ENCODE data around the gene NCOA3.

The NCOA3 gene

DNA sequence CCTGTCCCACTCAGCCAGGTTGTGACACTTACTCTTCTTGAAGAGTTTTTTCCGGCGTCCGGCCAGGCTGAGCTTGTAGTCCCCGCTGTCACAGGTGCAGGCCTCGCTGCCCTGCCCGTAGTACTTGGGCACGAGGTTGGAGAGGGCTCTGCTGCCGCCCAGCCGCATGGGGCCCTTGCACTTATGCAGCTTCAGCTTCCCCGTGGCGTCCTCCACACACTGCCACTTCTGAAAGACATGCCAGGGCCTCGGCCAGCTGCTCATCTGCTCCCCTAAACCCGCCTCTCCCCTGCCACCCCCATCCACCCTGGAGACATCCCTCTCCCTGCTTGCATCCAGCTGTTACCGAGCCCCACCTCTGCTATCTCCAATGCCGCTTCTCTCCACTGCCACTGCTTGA, 170.5 kb downstream of the NCOA3 start:
- in situ Hi-C loops (cut with MboI; ENCODE audit: low pct_unique_long_range_greater_than_20kb, low sequenced_read_pairs, unreplicated experiment): no loop called here
- TF ChIP-seq, protein P1, sequence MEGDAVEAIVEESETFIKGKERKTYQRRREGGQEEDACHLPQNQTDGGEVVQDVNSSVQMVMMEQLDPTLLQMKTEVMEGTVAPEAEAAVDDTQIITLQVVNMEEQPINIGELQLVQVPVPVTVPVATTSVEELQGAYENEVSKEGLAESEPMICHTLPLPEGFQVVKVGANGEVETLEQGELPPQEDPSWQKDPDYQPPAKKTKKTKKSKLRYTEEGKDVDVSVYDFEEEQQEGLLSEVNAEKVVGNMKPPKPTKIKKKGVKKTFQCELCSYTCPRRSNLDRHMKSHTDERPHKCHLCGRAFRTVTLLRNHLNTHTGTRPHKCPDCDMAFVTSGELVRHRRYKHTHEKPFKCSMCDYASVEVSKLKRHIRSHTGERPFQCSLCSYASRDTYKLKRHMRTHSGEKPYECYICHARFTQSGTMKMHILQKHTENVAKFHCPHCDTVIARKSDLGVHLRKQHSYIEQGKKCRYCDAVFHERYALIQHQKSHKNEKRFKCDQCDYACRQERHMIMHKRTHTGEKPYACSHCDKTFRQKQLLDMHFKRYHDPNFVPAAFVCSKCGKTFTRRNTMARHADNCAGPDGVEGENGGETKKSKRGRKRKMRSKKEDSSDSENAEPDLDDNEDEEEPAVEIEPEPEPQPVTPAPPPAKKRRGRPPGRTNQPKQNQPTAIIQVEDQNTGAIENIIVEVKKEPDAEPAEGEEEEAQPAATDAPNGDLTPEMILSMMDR (IDR thresholded peaks at IDR 0.05; ENCODE audit: extremely low read depth, insufficient read depth, missing control alignments): no peak
- DNase-seq (ENCODE audit: low spot score): no peak

DNA sequence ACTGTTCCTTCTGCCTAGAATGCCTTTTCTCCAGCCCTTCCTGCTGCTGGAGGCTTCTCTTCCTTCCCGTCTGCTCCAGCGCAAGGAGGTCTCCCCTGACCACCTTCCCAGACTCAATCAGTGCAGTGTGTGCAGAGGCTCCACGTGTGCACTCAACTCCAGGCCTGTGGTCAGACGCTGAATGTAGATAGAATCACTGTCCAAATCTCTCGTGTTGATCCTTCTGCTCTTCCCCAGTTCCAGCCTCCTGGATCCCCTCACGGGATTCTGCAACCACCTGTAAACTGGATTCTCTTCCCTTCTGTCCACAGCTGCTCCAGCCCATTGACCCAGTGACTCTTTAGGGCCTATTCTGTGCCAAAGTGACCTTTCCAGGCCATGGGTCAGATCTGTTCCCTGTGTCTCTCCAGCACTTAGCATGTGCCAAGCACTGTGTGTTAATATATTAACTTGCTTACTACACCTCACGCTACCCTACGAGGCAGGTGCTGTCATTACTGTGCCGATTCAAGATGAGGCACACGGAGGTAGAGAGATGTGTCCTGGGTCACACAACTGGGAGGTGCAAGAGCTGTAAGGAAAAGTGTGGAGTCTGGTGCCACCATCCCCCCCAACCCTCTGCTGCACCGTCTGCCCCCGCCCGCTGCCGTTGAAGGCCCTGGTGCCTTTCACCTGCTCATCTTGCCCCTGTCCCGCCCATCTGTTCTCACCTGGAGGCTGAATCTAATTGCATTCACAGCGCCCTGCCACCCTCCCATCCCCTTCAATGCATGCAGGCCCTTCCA, 171.4 kb downstream of the NCOA3 start:
- in situ Hi-C loops (cut with MboI; ENCODE audit: low pct_unique_long_range_greater_than_20kb, low sequenced_read_pairs, unreplicated experiment): no loop called here
- TF ChIP-seq, protein P1 (IDR thresholded peaks at IDR 0.05; ENCODE audit: extremely low read depth, insufficient read depth, missing control alignments): no peak
- DNase-seq (ENCODE audit: low spot score): no peak

DNA sequence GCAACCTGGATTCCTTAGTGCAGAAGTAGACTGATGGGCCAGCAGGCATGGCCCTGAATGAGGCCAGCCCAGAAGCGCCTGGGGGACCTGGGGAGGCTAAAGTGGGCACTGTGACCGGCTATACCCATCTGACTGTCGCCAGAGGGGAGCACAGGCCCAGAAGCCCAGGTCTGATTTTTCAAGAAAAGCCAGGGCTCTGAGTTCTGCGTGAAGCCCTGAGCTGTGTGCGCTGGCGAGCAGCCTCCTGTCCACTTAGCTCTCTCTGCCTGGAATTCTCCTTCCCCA, 171.9 kb downstream of the NCOA3 start:
- no peak for DNase-seq (ENCODE audit: low spot score)
- in situ Hi-C loops (cut with MboI; ENCODE audit: low pct_unique_long_range_greater_than_20kb, low sequenced_read_pairs, unreplicated experiment): no loop called here
- TF ChIP-seq, protein P1 (IDR thresholded peaks at IDR 0.05; ENCODE audit: extremely low read depth, insufficient read depth, missing control alignments): no peak

DNA sequence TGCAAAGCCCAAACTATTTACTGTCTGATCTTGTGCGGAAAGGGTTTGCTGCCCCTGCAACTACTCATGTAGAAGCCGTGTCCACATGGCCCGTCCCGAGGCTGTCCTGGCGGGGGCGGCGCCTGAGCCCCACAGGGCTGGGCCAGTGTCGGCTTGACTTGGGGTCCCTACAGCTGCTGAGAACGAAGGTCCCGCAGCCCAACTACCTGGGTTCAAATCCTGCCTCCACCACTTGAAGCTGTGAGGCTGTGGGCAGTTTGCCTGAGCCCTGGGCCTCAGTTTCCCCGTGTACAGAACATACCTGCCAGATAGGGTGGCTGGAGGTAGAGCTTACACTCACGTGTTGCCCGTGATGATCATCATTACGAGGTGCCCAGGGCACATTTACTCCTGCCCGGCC, 172.5 kb downstream of the NCOA3 start:
- in situ Hi-C loops (cut with MboI; ENCODE audit: low pct_unique_long_range_greater_than_20kb, low sequenced_read_pairs, unreplicated experiment): no loop called here
- TF ChIP-seq, protein P1 (IDR thresholded peaks at IDR 0.05; ENCODE audit: extremely low read depth, insufficient read depth, missing control alignments): no peak
- no peak for DNase-seq (ENCODE audit: low spot score)

DNA sequence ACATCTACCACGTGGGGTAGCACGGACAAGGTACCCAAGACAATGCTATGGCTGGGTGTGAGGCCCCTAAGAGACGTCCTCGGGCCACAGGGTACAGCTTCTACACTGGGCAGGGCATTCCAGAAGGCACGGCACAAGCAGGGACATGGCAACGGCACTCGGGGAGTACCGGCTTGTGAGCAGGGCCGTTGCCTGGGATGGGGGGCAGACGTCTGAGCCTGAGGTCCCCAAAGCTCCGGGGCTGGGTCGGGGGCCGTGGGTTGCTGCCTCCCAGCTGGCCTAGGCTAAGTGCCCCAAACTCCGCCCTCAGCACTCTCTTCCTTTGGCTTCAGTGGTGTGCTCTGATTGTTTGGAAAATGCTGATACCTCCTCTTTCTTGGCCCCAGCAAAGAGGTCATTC, 173.0 kb downstream of the NCOA3 start:
- DNase-seq (ENCODE audit: low spot score): no peak
- TF ChIP-seq, protein P1 (IDR thresholded peaks at IDR 0.05; ENCODE audit: extremely low read depth, insufficient read depth, missing control alignments): no peak
- in situ Hi-C loops (cut with MboI; ENCODE audit: low pct_unique_long_range_greater_than_20kb, low sequenced_read_pairs, unreplicated experiment): no loop called here

DNA sequence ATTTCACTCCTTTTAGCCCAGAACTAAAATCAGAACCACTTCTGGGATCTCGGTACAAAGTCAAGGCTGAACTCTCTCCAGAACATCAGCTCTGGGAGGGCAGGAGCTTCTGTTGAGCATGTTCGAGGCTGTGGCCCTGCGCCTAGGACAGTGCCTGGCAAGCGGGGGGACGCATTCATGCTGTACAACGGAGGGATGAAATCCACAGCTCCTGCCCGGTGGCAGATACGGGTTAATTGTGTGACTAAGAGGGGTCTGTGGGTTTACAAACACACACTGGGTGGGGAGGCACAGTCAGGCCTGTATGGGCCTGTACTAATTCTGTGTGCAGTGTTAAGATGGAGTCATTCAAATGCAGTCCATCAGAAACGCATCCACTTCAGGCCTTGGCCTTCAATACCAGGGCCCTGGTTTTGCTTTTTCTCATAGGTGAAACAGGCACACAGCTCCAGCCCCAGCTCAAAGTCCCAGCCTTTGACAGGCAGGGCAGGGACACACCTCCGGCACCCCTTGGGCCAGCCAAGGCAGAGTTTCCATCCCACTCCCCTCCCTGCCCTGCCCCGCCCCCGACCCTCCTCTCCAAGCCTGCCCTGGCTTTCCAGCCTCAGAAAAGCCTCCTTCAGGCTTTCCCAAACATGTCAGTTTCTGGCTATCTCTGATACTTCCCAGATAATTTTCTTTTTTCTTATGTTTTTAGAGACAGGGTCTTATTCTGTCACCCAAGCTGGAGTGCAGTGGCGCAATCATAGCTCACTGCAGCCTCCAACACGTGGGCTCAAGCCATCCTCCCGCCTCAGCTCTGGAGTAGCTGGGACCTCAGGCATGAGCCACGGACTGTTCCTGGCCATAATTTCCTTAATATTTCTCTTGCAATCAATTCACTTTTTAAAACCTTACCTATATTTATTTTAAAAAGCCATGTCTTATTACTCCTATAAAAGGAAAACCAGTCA, 173.8 kb downstream of the NCOA3 start:
- TF ChIP-seq, protein P1 (IDR thresholded peaks at IDR 0.05; ENCODE audit: extremely low read depth, insufficient read depth, missing control alignments): no peak
- in situ Hi-C loops (cut with MboI; ENCODE audit: low pct_unique_long_range_greater_than_20kb, low sequenced_read_pairs, unreplicated experiment): no loop called here
- no peak for DNase-seq (ENCODE audit: low spot score)

All from GM13977 (cell line).